PC-3 (cell line): ENCODE data around the gene VPS51. TPM values are rescaled to one million over a fixed set of nuclear protein-coding genes. Genes with fewer than 3 reads are reported as not detected.
A peak's percentile ranks its signal among the peaks of the same experiment; 100 is the strongest.

Experiments used
- ATAC-seq: fragments of 200-7000 bp; cut with Tn5 transposase; 2 replicates; pipeline ENCODE4 v1.9.1; 2020; ENCODE audit warnings: mild to moderate bottlenecking, moderate library complexity
- BruUV-seq: library from RNA; stranded (reverse); fragments of 400-500 nt; replicated peaks from 2 replicates; lab custom pipeline; 2021; lab: Mats Ljungman, UMichigan
- CTCF ChIA-PET: fragments of 300-600 bp; sonication (Branson Sonifier 250); formaldehyde crosslinking; loops from one replicate; lab custom pipeline; 2022; ENCODE audit warnings: antibody characterized with exemption; lab: Charles Lee
- POLR2A ChIA-PET: fragments of 300-600 bp; sonication (Branson Sonifier 250); formaldehyde crosslinking; loops from one replicate; lab custom pipeline; 2022; ENCODE audit warnings: antibody characterized with exemption; ENCODE audit not compliant: unreplicated experiment; lab: Charles Lee
- DNase-seq: peaks from one replicate; pipeline ENCODE4 v3.0.0-alpha.2; 2015
- H2AFZ ChIP-seq: fragments of 300-600 bp; sonication (generic); 2 replicates; pipeline ENCODE4 v1.6.0; 2016; ENCODE audit warnings: antibody characterized with exemption, low read length
- H3F3A ChIP-seq: fragments of 300-600 bp; sonication (generic); one replicate; pipeline ENCODE4 v1.6.0; 2017; ENCODE audit warnings: antibody characterized with exemption, low read length, control low read depth, mild to moderate bottlenecking; ENCODE audit not compliant: unreplicated experiment
- H3K27ac ChIP-seq: fragments of 300-600 bp; sonication (generic); 2 replicates; pipeline ENCODE4 v1.5.1; 2016; ENCODE audit warnings: mild to moderate bottlenecking, low read length
- H3K27me3 ChIP-seq: fragments of 300-600 bp; sonication (generic); 2 replicates; pipeline ENCODE4 v1.6.1; 2016; ENCODE audit warnings: low read length, mixed read lengths
- H3K36me3 ChIP-seq: fragments of 300-600 bp; sonication (generic); 2 replicates; pipeline ENCODE4 v1.6.1; 2016; ENCODE audit warnings: low read depth, mixed run types, low read length, mixed read lengths
- H3K4me1 ChIP-seq: fragments of 300-600 bp; sonication (generic); 2 replicates; pipeline ENCODE4 v1.5.1; 2016; ENCODE audit warnings: low read length; ENCODE audit not compliant: insufficient read depth
- H3K4me2 ChIP-seq: fragments of 300-600 bp; sonication (generic); 2 replicates; pipeline ENCODE4 v1.6.0; 2016; ENCODE audit warnings: low read length
- H3K4me3 ChIP-seq: fragments of 300-600 bp; sonication (generic); 2 replicates; pipeline ENCODE4 v1.5.1; 2016; ENCODE audit warnings: mild to moderate bottlenecking, low read length, mixed read lengths
- H3K79me2 ChIP-seq: fragments of 300-600 bp; sonication (generic); 2 replicates; pipeline ENCODE4 v1.6.1; 2017; ENCODE audit warnings: low read length, mixed read lengths
- H3K9ac ChIP-seq: fragments of 300-600 bp; sonication (generic); 2 replicates; pipeline ENCODE4 v1.6.0; 2016; ENCODE audit warnings: mild to moderate bottlenecking, low read length
- H3K9me2 ChIP-seq: fragments of 300-600 bp; sonication (generic); replicated peaks from 2 replicates; pipeline ENCODE4 v1.6.1; 2016; ENCODE audit warnings: mixed run types, low read length, mixed read lengths
- H3K9me3 ChIP-seq: fragments of 300-600 bp; sonication (generic); 2 replicates; pipeline ENCODE4 v1.6.1; 2016; ENCODE audit warnings: low read length, mixed read lengths
- H4K20me1 ChIP-seq: fragments of 300-600 bp; sonication (generic); 2 replicates; pipeline ENCODE4 v1.6.1; 2016; ENCODE audit warnings: low read length, mixed read lengths
- CTCF ChIP-seq: fragments of 300-600 bp; sonication (generic); conservative IDR thresholded peaks from 2 replicates; pipeline ENCODE4 v1.5.1; 2017; ENCODE audit warnings: antibody characterized with exemption, low read depth, mild to moderate bottlenecking, low read length
- EZH2 ChIP-seq: fragments of 300-600 bp; sonication (generic); IDR thresholded peaks from one replicate; pipeline ENCODE4 v1.6.1; 2017; ENCODE audit warnings: antibody characterized with exemption, mild to moderate bottlenecking, low read length; ENCODE audit not compliant: unreplicated experiment
- EZH2phosphoT487 ChIP-seq: fragments of 300-600 bp; sonication (generic); IDR thresholded peaks from 2 replicates; pipeline ENCODE4 v1.6.1; 2018; ENCODE audit warnings: mild to moderate bottlenecking, antibody characterized with exemption, low read length, borderline replicate concordance
- intact Hi-C: fragments of 100-400 bp; cut with micrococcal nuclease; formaldehyde crosslinking; loops from 2 replicates; pipeline ENCODE4 v1.9.0; 2023
- total RNA-seq: library from RNA; depleted of rRNA; stranded (reverse); fragments of >200 nt; gene quantifications from 2 replicates; pipeline ENCODE4 v1.2.3, GENCODE V29; 2014

VPS51 gene
- total RNA-seq, 1 experiment from 2014 or later: 414 TPM

GRCh38 chr11:65121865-65122696 lies 26.1 kb downstream of the VPS51 start, which contains the start of the genes FAU and MRPL49:
TSS of gene FAU (minus strand) at chr11:65122134. CDS start at chr11:65121813, 321 bp downstream.
TSS of gene MRPL49 (plus strand) at chr11:65122321. CDS start at chr11:65122347, 26 bp downstream.
- no peak for TF ChIP-seq EZH2phosphoT487
- TF ChIP-seq CTCF: no peak
- TF ChIP-seq EZH2: no peak
- Histone ChIP-seq H3K27ac (peak within 1 kb of the TSS; percentile 53), H3K4me1 (peaks cover 21% of the 10 kb centered on the region), H4K20me1 (0 out of 2 replicates have a peak, but pooled peaks cover 3% of the 10 kb centered on the region), H3K9ac (peak within 1 kb of the TSS; percentile 96), H3K4me2 (peak within 1 kb of the TSS; percentile 89), H2AFZ (peak within 1 kb of the TSS; percentile 60), H3K9me2 (no peaks in the 10 kb centered on the region), H3K9me3 (no peaks in the 10 kb centered on the region), H3K79me2 (peaks cover 59% of the 10 kb centered on the region), H3K36me3 (peaks cover 37% of the 10 kb centered on the region), H3F3A (peaks cover 20% of the 10 kb centered on the region), H3K27me3 (no peaks in the 10 kb centered on the region), H3K4me3 (peak within 1 kb of the TSS; percentile 92)
- intact Hi-C loops: loop anchor here (1.0 kb wide), 1 partner anchor 13 kb away; no protein-coding TSS in a partner anchor
- ChIA-PET CTCF (interaction anchor here (0.6 to 0.9 kb wide), 2 partner anchors 10 to 12 kb away, joined by 3 to 5 read pairs; partner anchors contain the start of gene TM7SF2), POLR2A (interaction anchor here (0.5 to 1.6 kb wide), 12 partner anchors 11 to 388 kb away, joined by 3 to 24 read pairs (median 4); partner anchors contain the start of genes POLA2 and TM7SF2)
- peak; percentile 99 for DNase-seq
- TSS peak; percentile 69 for BruUV-seq
- ATAC-seq: peak; percentile 78

- 0 out of 2 replicates have a peak, but pooled peaks cover 3% of the 10 kb centered on the region for H4K20me1 ChIP-seq
- ChIA-PET POLR2A (no interaction called here), CTCF (no interaction called here)
- H3K79me2 ChIP-seq: peaks cover 55% of the 10 kb centered on the region
- TF ChIP-seq EZH2phosphoT487: no peak
- TF ChIP-seq EZH2: no peak
- TF ChIP-seq CTCF: no peak
- no peaks in the 10 kb centered on the region for H3K9me2 ChIP-seq
- H3K9me3 ChIP-seq: no peaks in the 10 kb centered on the region
- no peak overlapping the region for H3K9ac ChIP-seq
- H3K4me2 ChIP-seq: no peak overlapping the region
- H3K27ac ChIP-seq: no peak overlapping the region
- no peaks in the 10 kb centered on the region for H3K27me3 ChIP-seq
- no peak overlapping the region for H2AFZ ChIP-seq
- BruUV-seq: TSS peak; percentile 4
- DNase-seq: no peak
- no peak for ATAC-seq
- H3K36me3 ChIP-seq: peaks cover 46% of the 10 kb centered on the region
- H3F3A ChIP-seq: peaks cover 9% of the 10 kb centered on the region
- intact Hi-C loops: no loop called here
- peaks cover 21% of the 10 kb centered on the region for H3K4me1 ChIP-seq
- no peak overlapping the region for H3K4me3 ChIP-seq
These were observed 28.6 kb downstream of the VPS51 start for GRCh38 chr11:65124480-65125196.
